Measurements from ENCODE around the gene ANKS6.

The ANKS6 gene

DNA sequence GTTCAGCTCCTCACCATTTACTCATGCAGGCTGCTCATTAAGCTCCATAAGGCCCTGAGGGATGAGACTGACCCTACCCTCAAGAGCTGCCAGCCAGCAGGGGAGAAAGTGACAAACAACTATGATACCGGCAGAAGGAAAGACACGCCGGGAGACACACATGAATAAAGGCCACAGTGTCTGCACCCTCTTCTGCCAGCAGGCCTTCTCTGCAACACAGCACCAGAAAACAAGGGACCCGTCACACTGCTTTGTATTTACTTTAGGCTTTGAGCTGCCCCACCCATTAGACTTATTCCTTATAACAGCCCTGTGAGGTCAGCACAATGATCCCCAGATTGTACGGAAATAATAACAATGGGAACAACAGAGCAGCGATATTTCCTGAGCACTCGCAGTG, 94.8 kb downstream of the ANKS6 start:
- peaks cover 4% of the 10 kb centered on the region for H3K4me1 Mint-ChIP-seq
- no peak overlapping the region for H3K4me3 Mint-ChIP-seq
- H3K27me3 Mint-ChIP-seq (ENCODE audit: low read depth) = peaks cover 88% of the 10 kb centered on the region
- TF ChIP-seq, protein P1, sequence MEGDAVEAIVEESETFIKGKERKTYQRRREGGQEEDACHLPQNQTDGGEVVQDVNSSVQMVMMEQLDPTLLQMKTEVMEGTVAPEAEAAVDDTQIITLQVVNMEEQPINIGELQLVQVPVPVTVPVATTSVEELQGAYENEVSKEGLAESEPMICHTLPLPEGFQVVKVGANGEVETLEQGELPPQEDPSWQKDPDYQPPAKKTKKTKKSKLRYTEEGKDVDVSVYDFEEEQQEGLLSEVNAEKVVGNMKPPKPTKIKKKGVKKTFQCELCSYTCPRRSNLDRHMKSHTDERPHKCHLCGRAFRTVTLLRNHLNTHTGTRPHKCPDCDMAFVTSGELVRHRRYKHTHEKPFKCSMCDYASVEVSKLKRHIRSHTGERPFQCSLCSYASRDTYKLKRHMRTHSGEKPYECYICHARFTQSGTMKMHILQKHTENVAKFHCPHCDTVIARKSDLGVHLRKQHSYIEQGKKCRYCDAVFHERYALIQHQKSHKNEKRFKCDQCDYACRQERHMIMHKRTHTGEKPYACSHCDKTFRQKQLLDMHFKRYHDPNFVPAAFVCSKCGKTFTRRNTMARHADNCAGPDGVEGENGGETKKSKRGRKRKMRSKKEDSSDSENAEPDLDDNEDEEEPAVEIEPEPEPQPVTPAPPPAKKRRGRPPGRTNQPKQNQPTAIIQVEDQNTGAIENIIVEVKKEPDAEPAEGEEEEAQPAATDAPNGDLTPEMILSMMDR (IDR thresholded peaks at IDR 0.05; ENCODE audit: unreplicated experiment in 3 of 3) = no peak
- peaks cover 5% of the 10 kb centered on the region for H3K9me3 Mint-ChIP-seq
- no peak overlapping the region for H3K27ac Mint-ChIP-seq
- no peaks in the 10 kb centered on the region for H3K36me3 Mint-ChIP-seq (ENCODE audit: low read depth)

DNA sequence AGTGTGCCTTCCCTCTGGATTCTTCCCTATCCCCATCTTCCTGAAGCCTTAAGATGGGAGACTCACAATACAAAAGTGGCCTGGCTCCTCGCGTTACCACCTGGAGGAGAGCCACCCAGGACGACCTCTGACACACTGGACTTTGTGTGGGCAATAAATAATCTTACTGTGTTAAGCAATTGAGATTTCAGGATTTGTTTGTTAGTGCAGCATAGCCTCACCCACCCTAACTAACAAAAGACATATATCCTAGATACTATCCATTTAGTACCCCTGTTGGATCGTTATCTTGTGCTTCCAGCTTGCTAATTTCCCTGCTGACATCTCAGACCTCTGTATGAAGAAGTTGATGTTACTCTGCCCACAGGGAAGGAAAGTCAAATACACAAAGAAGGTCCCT, 95.6 kb downstream of the ANKS6 start:
- H3K36me3 Mint-ChIP-seq (ENCODE audit: low read depth) = no peaks in the 10 kb centered on the region
- TF ChIP-seq, protein P1 (IDR thresholded peaks at IDR 0.05; ENCODE audit: unreplicated experiment in 3 of 3) = no peak
- no peak overlapping the region for H3K27ac Mint-ChIP-seq
- peaks cover 86% of the 10 kb centered on the region for H3K27me3 Mint-ChIP-seq (ENCODE audit: low read depth)
- peaks cover 5% of the 10 kb centered on the region for H3K9me3 Mint-ChIP-seq
- no peaks in the 10 kb centered on the region for H3K4me1 Mint-ChIP-seq
- H3K4me3 Mint-ChIP-seq = no peak overlapping the region

DNA sequence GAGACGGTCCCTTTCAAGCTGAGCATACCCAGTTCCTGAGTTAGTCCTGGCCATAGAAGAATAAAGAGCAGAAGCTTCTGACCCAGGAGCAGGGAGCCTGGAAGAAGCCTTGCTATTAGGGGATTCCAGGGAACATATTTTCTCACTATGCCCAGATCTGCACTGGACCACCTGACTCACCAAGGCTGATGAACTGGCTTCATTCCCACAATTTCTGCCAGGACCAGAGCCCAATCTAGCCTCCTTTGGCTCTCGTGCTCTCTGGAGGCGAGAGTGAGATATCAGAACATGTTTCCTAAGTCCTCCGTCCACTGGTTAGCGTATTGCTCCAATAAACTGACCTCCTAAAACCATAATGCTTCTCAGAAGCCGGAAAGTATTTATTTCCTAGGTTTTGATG, 97.5 kb downstream of the ANKS6 start:
- no peak overlapping the region for H3K4me3 Mint-ChIP-seq
- TF ChIP-seq, protein P1 (IDR thresholded peaks at IDR 0.05; ENCODE audit: unreplicated experiment in 3 of 3) = no peak
- H3K36me3 Mint-ChIP-seq (ENCODE audit: low read depth) = no peaks in the 10 kb centered on the region
- peaks cover 74% of the 10 kb centered on the region for H3K27me3 Mint-ChIP-seq (ENCODE audit: low read depth)
- no peak overlapping the region for H3K27ac Mint-ChIP-seq
- no peaks in the 10 kb centered on the region for H3K4me1 Mint-ChIP-seq
- H3K9me3 Mint-ChIP-seq = peaks cover 5% of the 10 kb centered on the region

DNA sequence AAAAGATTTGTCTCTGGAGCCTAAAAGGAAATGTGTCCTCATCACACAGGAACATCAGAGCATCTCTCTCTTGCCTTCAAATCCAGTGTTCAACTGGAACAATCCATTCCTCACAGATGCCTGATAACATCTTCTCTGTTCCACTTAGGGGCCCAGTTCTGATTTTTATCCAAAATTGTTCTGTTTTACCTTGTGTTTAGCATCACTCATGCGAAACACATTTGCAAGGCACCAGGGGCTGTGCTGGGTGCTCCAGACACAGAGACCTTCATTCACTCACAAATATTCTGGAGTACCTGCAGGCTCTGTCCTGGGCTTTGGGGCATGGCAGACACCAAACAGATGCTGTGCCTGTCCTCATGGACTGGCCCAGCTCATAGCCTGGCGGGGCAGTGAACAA, 101.4 kb downstream of the ANKS6 start:
- peaks cover 43% of the 10 kb centered on the region for H3K27me3 Mint-ChIP-seq (ENCODE audit: low read depth)
- TF ChIP-seq, protein P1 (IDR thresholded peaks at IDR 0.05; ENCODE audit: unreplicated experiment in 3 of 3) = no peak
- no peaks in the 10 kb centered on the region for H3K36me3 Mint-ChIP-seq (ENCODE audit: low read depth)
- H3K4me3 Mint-ChIP-seq = no peak overlapping the region
- no peaks in the 10 kb centered on the region for H3K9me3 Mint-ChIP-seq
- no peaks in the 10 kb centered on the region for H3K4me1 Mint-ChIP-seq
- no peak overlapping the region for H3K27ac Mint-ChIP-seq

DNA sequence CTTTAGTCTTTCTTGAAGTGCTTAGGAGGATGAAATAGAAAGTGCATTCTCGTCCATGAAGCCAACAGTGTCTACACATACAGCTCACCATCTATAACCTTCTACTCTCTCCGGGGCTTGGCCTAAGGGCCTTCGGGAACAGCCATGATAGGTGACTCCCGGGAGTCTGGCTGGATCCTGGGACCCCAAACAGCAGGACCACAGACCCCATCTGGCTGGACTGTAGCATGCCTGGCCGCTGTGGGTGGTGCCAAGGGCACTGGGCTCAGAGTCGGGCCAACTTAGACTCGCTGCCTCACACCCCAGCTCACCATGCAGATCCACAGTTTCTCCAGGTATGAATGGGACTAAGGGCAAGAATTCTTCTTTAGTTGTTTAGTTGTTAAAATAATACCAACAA, 104.0 kb downstream of the ANKS6 start:
- Mint-ChIP-seq H3K9me3 (no peaks in the 10 kb centered on the region), H3K27me3 (ENCODE audit: low read depth) (peaks cover 24% of the 10 kb centered on the region), H3K27ac (no peak overlapping the region), H3K4me3 (no peak overlapping the region), H3K4me1 (no peaks in the 10 kb centered on the region), H3K36me3 (ENCODE audit: low read depth) (no peaks in the 10 kb centered on the region)
- TF ChIP-seq, protein P1 (IDR thresholded peaks at IDR 0.05; ENCODE audit: unreplicated experiment in 3 of 3) = no peak

DNA sequence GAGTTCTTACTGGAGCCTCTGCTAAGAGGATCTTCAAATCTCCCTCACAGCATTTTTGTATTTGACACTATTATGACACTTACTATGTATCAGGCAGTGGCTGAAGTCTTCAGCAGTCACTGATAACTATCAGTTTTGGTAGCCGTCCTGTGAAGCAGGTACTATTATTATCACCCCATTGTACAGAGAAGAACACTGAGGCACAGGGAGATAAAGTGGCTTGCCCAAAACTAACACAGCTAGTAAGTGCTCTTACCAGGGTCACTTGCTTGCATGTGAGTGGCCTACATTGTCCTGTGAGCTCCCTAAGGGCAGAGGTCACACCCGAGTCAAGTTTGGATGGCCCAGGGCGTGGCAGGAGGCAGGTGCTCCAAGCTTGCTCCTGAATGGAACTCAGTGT, 104.5 kb downstream of the ANKS6 start:
- no peak overlapping the region for H3K27ac Mint-ChIP-seq
- H3K4me3 Mint-ChIP-seq = no peak overlapping the region
- H3K9me3 Mint-ChIP-seq = no peaks in the 10 kb centered on the region
- TF ChIP-seq, protein P1 (IDR thresholded peaks at IDR 0.05; ENCODE audit: unreplicated experiment in 3 of 3) = no peak
- peaks cover 21% of the 10 kb centered on the region for H3K27me3 Mint-ChIP-seq (ENCODE audit: low read depth)
- peaks cover 3% of the 10 kb centered on the region for H3K4me1 Mint-ChIP-seq
- no peaks in the 10 kb centered on the region for H3K36me3 Mint-ChIP-seq (ENCODE audit: low read depth)
